Thoracic aorta (tissue), 2 donors: ENCODE data around the gene SCP2. TPM values are rescaled to one million over a fixed set of nuclear protein-coding genes. Genes with fewer than 3 reads are reported as not detected.

Experiments used
- ATAC-seq: fragments of 150-250 bp; one replicate; pipeline ENCODE4 v1.8.0; 2017; ENCODE audit warnings: low read depth; ENCODE audit not compliant: insufficient number of reproducible peaks, low FRiP score
- DNase-seq: peaks from one replicate; pipeline ENCODE4 v3.0.0-alpha.2; 2020; ENCODE audit warnings: low spot score
- H3K27ac ChIP-seq, 2 donors: fragments of 200-600 bp; sonication (generic); 1 replicate in 1 of 2; 2 replicates in 1 of 2; pipeline ENCODE4 v1.5.1; 2016; ENCODE audit warnings: mild to moderate bottlenecking in 2 of 2, moderate library complexity in 2 of 2
- H3K27me3 ChIP-seq: fragments of 200-600 bp; sonication (generic); replicated peaks from 2 replicates; pipeline ENCODE4 v1.6.0; 2016; ENCODE audit warnings: mild to moderate bottlenecking; ENCODE audit not compliant: insufficient read depth
- H3K36me3 ChIP-seq: fragments of 200-600 bp; sonication (generic); one replicate; pipeline ENCODE4 v1.5.1; 2016
- H3K4me1 ChIP-seq, 2 donors: fragments of 200-600 bp; sonication (generic); 1 replicate in 1 of 2; 2 replicates in 1 of 2; pipeline versions ENCODE4 v1.5.1 to v1.6.0; 2016; ENCODE audit warnings: low read depth in 2 of 2, mild to moderate bottlenecking in 1 of 2; ENCODE audit not compliant: control insufficient read depth in 1 of 2
- H3K4me3 ChIP-seq: fragments of 200-600 bp; sonication (generic); 2 replicates; pipeline ENCODE4 v1.5.1; 2016; ENCODE audit warnings: mild to moderate bottlenecking
- H3K9me3 ChIP-seq: fragments of 200-600 bp; sonication (generic); 2 replicates; pipeline ENCODE4 v1.5.1; 2016
- total RNA-seq, 2 donors: library from RNA; depleted of rRNA; stranded (reverse); fragments of >200 nt; gene quantifications; one replicate each; pipeline versions ENCODE4 v1.1.0 to v1.2.3, GENCODE V29; 2016
- TF ChIP-seq, protein P1 (sequence below): fragments of 200-600 bp; sonication (generic); IDR thresholded peaks from one replicate; pipeline ENCODE4 v1.5.1; 2019; ENCODE audit warnings: antibody characterized with exemption

Gene SCP2
- total RNA-seq, 2 donors from 2014 or later, result 75.1 to 99.9 TPM

DNA sequence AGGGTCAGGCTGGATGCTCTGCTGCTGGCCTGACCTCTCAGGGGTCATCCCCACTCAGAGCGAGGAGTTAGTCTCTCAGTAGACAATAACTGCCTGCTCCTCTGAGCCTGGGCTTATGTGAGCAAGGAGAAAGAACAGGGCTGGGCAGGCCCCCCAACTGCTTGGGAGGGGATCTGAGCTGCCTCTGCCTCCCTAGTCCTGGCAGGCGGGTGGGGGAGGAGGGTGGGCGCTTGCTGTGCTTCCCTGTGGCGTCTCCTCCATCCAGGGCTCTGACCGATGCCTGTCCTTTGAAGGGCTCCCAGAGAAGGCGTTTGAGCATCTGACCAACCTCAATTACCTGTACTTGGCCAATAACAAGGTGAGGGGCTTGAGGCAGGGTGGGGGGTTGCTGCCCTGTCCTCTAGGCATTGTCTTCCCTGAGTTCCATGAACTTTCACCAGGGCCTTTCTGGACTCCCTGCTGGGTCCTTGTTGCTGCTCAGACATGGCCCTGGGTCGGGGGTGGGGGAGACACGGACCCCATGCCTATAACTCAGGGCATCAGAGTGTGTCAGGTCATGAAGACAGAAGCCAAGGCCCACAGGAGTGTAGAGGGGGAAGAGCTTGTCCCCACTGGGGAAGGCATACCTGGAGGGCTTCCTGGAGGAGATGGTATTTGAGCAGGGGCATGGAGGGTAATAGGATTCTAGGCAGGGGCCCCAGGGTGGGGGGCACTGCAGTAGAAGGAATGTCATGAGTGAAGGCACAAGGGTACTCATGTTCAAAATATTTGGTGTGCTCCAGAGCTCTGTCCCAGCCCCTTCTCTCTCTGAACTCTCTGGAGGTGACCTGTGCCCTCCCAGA, 147.5 kb downstream of the SCP2 start:
- Histone ChIP-seq H3K36me3 (no peaks in the 10 kb centered on the region), H3K4me1 (no peaks in the 10 kb centered on the region), H3K27me3 (no peaks in the 10 kb centered on the region), H3K27ac (no peak overlapping the region), H3K9me3 (no peaks in the 10 kb centered on the region), H3K4me3 (no peak overlapping the region)
- TF ChIP-seq, protein P1, sequence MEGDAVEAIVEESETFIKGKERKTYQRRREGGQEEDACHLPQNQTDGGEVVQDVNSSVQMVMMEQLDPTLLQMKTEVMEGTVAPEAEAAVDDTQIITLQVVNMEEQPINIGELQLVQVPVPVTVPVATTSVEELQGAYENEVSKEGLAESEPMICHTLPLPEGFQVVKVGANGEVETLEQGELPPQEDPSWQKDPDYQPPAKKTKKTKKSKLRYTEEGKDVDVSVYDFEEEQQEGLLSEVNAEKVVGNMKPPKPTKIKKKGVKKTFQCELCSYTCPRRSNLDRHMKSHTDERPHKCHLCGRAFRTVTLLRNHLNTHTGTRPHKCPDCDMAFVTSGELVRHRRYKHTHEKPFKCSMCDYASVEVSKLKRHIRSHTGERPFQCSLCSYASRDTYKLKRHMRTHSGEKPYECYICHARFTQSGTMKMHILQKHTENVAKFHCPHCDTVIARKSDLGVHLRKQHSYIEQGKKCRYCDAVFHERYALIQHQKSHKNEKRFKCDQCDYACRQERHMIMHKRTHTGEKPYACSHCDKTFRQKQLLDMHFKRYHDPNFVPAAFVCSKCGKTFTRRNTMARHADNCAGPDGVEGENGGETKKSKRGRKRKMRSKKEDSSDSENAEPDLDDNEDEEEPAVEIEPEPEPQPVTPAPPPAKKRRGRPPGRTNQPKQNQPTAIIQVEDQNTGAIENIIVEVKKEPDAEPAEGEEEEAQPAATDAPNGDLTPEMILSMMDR, result no peak
- no peak for ATAC-seq
- no peak for DNase-seq

DNA sequence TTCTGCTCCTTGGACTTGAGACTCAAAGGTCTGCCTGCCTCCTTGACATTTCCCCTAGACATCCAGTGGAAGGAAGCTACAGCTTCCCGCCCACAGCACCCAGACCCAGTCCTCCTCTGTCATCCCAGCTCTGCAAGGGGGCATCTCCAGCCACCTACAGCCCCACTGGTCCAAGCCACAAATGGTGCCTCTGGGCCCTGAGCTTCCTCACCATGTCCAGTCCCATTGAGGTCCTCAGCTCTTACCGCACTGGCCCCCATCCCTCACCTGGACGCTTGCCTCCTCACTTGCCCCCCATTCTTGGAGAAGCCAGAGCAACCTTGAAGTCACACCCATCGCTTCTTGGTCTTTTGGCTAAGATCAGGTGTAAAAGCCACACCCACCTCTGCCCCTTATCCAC, 148.1 kb downstream of the SCP2 start:
- no peak for ATAC-seq
- Histone ChIP-seq H3K4me1 (no peaks in the 10 kb centered on the region), H3K27ac (no peak overlapping the region), H3K4me3 (no peak overlapping the region), H3K9me3 (no peaks in the 10 kb centered on the region), H3K27me3 (no peaks in the 10 kb centered on the region), H3K36me3 (no peaks in the 10 kb centered on the region)
- TF ChIP-seq, protein P1, result no peak
- DNase-seq, result no peak

GRCh38 chr1:53075761-53076163, 148.7 kb downstream of the SCP2 start:
- TF ChIP-seq, protein P1, result no peak
- Histone ChIP-seq H3K27ac (no peak overlapping the region), H3K4me3 (no peak overlapping the region), H3K4me1 (no peaks in the 10 kb centered on the region), H3K27me3 (no peaks in the 10 kb centered on the region), H3K36me3 (peaks cover under 1% of the 10 kb centered on the region), H3K9me3 (no peaks in the 10 kb centered on the region)
- ATAC-seq (no peak), DNase-seq (no peak)

DNA sequence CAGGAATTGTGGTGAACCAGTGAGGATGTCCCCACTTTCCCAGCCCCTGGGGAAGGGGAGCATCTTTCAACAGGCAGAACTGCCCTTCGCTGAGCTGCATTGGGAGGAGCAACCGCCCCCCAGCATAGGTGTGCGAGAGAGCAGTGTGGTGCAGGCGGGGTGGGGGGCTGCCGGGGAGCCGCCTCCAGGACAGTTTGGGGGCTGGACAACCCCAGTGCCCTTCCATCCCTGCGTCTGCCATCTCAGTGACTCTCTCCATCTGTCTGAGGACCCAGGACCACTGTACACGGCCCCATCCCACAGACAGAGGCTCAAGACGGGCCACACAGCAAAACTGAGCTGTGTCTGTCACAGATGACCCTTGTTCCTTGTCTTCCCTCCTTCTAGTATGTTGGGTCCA, 149.1 kb downstream of the SCP2 start:
- peaks cover 3% of the 10 kb centered on the region for H3K36me3 ChIP-seq
- H3K4me1 ChIP-seq, result no peaks in the 10 kb centered on the region
- H3K27ac ChIP-seq, result no peak overlapping the region
- no peak overlapping the region for H3K4me3 ChIP-seq
- no peak for ATAC-seq
- no peaks in the 10 kb centered on the region for H3K9me3 ChIP-seq
- no peak for DNase-seq
- no peaks in the 10 kb centered on the region for H3K27me3 ChIP-seq
- TF ChIP-seq, protein P1, result no peak

DNA sequence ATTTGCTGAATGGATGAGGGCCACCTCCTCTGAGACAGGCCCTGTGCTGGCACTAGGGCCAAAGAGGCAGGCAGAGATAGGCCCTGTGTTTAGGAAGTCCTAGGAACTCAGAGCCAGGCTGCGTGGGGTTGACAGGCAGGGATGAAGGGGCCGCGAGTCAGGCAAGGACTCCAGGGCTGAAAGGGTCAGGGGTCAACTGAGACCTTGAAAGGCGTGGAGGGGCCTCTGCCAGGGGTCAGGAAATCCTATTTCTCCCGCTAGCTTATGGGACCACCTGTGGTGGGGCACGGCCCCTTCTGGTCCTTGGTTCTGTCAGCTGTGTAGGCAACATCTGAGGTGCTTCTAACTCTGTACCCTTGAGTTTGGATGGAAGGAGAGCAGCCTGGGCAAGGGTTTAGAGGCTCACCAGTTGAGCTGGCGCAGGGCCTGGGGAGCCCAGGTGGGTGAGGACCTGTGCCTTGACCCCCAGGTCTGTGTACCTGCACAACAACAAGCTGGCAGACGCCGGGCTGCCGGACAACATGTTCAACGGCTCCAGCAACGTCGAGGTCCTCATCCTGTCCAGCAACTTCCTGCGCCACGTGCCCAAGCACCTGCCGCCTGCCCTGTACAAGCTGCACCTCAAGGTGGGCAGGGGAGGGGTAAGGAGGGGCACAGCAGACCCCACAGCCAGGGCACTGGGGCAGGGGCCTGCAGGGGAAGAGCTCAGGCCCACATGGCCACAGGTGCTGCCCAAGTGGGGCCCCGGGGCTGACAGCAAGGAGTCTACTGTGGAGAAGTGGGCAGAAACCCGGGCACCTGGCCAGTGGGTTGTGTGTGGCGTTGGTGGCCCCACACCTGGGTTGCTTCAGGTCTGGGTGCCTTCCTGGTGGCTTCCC, 149.9 kb downstream of the SCP2 start:
- H3K9me3 ChIP-seq, result no peaks in the 10 kb centered on the region
- H3K4me3 ChIP-seq, result no peak overlapping the region
- TF ChIP-seq, protein P1, result no peak
- no peak for DNase-seq
- H3K4me1 ChIP-seq, result no peaks in the 10 kb centered on the region
- no peak overlapping the region for H3K27ac ChIP-seq
- H3K36me3 ChIP-seq, result peaks cover 3% of the 10 kb centered on the region
- ATAC-seq, result no peak
- no peaks in the 10 kb centered on the region for H3K27me3 ChIP-seq
